ES-I3 (cell line): ENCODE results near the gene TRAF6.

Source experiments
- H3K36me3 ChIP-seq: 2 replicates; pipeline ENCODE4 v1.6.1; 2013; ENCODE audit warnings: mild to moderate bottlenecking, low read length, control low read depth, moderate library complexity; ENCODE audit not compliant: insufficient read depth
- H3K4me1 ChIP-seq: 2 replicates; pipeline ENCODE4 v1.6.1; 2013; ENCODE audit warnings: mild to moderate bottlenecking, control low read depth, low read length; ENCODE audit not compliant: insufficient read depth
- H3K9ac ChIP-seq: 2 replicates; pipeline ENCODE4 v1.6.1; 2013; ENCODE audit warnings: low read depth, mild to moderate bottlenecking, low read length, moderate library complexity
- H3K9me3 ChIP-seq: 2 replicates; pipeline ENCODE4 v1.6.1; 2013; ENCODE audit warnings: mild to moderate bottlenecking, low read length, moderate library complexity; ENCODE audit not compliant: control insufficient read depth, insufficient read depth

The TRAF6 gene

DNA sequence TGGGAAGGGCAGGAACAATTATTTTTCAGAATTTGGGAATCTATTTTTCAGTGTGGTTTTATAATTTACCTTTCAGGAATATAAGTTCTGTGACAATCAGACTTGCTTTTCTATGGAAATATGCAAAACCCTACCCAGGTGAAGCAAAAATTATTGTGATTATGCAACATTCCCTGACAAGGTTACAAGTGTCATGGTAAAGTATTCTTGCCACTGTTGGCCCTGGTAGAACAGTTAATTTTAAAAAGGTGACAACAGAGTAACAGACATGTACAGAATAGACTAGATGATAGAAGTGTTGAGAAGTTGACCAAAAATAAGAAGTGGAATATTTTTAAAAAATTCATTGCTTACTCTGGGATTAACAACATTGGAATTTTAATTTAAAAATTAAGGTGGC, 29.2 kb downstream of the TRAF6 start:
- H3K9ac ChIP-seq, result no peak overlapping the region
- H3K9me3 ChIP-seq, result no peaks in the 10 kb centered on the region
- H3K36me3 ChIP-seq, result peaks cover 7% of the 10 kb centered on the region
- no peaks in the 10 kb centered on the region for H3K4me1 ChIP-seq

DNA sequence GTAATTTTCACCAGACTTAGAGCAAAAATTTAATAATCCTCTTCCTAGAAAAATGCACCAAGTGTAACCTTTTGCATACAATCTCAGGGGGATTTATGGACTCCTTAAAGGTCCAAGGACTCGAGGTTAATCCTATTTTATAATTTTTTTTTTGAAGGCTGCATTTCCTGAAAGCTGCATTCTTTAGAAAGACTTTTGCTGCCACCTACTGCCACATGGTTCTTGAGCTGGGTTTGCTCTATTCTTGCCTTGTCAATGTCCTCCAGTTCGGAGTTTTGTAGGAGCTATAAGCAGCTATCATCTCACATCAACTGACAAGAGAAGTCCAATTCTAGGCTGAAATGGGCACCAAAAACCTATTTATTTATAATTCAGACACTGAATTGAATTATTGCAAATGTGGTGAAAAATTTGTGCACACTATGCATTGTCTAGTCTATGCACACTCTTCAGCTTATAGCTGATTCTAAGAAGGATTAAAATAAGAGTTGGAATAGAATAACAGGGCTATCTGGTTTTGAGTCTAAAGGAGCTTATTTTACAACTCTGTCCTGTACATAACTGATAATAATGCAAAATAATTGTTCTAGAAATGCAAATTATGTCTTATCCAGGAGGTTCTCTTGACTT, 31.3 kb downstream of the TRAF6 start:
- H3K9me3 ChIP-seq, result no peaks in the 10 kb centered on the region
- H3K36me3 ChIP-seq, result no peaks in the 10 kb centered on the region
- H3K9ac ChIP-seq, result no peak overlapping the region
- H3K4me1 ChIP-seq, result no peaks in the 10 kb centered on the region

DNA sequence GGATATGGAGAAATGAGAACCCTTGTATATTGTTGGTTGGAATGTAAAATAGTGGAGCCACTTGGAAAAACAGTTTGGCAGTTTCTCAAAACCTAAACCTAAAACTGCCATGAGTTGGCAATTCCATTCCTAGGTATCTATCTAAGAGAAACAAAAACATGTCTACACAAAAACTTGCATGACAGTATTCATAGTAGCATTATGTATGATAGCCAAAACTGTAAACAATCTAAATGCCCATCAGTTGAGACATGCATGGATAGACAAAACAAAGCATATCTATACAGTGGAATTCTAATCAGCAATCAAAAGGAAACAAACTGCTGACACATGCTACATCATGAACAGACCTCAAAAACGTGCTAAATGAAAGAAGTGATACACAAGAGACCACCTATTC, 34.9 kb downstream of the TRAF6 start:
- Histone ChIP-seq H3K9ac (no peak overlapping the region), H3K9me3 (no peaks in the 10 kb centered on the region), H3K4me1 (no peaks in the 10 kb centered on the region), H3K36me3 (no peaks in the 10 kb centered on the region)

- no peak overlapping the region for H3K9ac ChIP-seq
- H3K9me3 ChIP-seq, result no peaks in the 10 kb centered on the region
- H3K36me3 ChIP-seq, result no peaks in the 10 kb centered on the region
- H3K4me1 ChIP-seq, result no peaks in the 10 kb centered on the region
Measured at GRCh38 chr11:36471577-36471976, 38.5 kb downstream of the TRAF6 start.

DNA sequence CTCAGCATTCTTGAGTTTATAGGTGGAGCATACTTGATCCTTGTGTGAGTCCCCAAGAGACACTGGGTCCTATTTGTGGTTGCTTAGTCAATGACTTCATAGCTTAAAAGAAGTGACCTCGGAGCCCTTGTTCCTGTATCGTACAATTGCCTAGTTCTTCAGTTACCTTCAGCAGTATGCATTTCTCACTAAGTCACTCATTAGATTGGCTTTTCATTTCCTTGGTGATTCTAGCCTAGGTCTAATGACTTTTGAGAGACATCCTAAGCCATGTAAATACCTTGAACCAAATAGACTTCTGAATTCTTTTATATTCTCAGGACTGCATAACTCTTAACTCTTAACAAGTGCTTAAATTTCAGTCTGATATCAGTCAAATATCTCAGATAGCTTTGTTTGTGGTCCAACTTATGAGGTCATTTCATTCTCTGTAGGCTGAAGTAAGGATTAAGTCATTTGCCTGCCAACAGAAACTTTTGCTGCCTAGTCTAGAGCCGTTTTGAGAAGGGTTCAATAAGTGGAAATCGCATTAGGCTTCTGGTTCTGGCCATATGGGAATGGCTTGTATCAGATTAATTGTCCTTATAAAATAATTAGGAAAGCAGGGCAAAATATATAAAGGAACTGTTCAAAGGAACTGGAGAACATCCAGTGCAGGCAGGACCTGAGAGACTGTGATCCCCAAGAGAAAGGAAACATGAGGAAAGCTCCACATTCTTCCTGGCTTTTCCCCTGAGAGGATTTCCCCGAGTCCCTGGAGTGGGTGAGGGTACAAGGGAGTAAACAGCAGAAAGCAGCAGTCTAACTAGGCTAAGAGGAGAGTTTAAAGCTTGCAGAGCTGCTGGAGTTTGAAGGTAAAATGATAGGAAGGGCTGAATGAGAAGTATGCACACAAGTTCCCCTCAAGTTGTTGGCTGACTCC, 39.9 kb downstream of the TRAF6 start:
- Histone ChIP-seq H3K9me3 (no peaks in the 10 kb centered on the region), H3K36me3 (no peaks in the 10 kb centered on the region), H3K4me1 (no peaks in the 10 kb centered on the region), H3K9ac (no peak overlapping the region)

DNA sequence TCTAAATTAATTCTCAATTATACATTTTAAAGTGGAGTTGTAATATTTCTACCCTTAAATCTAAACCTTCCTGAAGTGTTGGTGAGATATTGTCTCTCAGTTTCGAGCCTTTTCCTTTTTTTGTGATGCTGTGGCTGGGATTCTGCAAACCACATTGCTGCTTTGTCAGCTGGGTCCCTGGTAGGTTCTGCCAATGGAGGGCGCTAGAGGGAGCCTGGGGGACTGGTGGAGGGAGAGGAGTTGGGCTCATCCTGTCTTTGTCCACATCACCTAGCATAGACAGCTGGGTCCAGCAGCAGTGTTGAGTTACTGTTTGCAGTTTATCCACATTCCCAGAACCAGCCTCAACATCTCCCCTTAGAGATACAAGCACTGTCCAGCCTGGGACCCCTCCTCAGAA, 41.0 kb downstream of the TRAF6 start:
- Histone ChIP-seq H3K36me3 (no peaks in the 10 kb centered on the region; the same call in 1 of the 2 replicates), H3K9ac (no peak overlapping the region), H3K9me3 (no peaks in the 10 kb centered on the region), H3K4me1 (peaks cover under 1% of the 10 kb centered on the region; the same call in 1 of the 2 replicates)

- Histone ChIP-seq H3K36me3 (no peaks in the 10 kb centered on the region; the same call in 1 of the 2 replicates), H3K9me3 (no peaks in the 10 kb centered on the region), H3K9ac (no peak overlapping the region), H3K4me1 (peaks cover 11% of the 10 kb centered on the region)
Measured at GRCh38 chr11:36467916-36468315, 42.2 kb downstream of the TRAF6 start.

- no peak overlapping the region for H3K9ac ChIP-seq
Measured at GRCh38 chr11:36467012-36467411, 43.1 kb downstream of the TRAF6 start.

DNA sequence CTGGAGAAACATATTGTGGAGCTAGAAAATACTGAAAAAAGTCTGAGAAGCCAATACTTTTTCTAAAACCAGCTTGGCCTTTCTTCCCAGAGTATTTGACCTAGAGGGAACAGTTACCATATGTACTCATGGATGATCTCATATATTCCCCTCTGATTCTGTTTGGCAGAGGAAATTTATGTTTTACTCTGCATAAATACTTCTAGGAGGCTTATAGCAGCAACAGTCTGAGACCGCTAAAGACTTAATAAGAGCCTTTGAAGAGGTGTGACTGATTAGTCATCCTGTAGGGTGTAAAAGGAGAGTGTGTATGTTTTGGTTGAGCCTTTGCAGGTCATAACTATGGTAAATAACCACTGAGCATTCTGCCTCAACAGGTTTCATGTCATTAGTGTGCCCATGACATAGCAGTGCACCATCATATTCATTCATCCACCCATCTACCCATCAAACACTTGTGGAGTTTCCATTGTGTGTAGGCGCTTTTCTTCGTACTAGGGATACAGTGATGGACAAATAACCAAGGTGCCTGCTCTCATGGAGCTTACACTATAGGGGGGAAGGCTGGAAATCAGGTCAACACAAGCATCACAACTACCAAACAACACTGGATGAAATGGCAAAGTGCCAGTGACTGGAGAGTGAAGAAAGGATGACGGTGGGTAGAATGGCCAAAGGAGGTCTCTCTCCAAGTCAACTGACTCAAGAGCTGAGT, 44.5 kb downstream of the TRAF6 start:
- Histone ChIP-seq H3K9ac (no peak overlapping the region), H3K4me1 (peaks cover 11% of the 10 kb centered on the region), H3K36me3 (no peaks in the 10 kb centered on the region; the same call in 1 of the 2 replicates), H3K9me3 (no peaks in the 10 kb centered on the region)

More at GRCh38 chr11:36467012-36467411, 43.1 kb downstream of the TRAF6 start:
- Histone ChIP-seq H3K4me1 (peaks cover 11% of the 10 kb centered on the region), H3K36me3 (no peaks in the 10 kb centered on the region; the same call in 1 of the 2 replicates), H3K9me3 (no peaks in the 10 kb centered on the region)

- H3K4me1 ChIP-seq, result peaks cover 11% of the 10 kb centered on the region
- no peaks in the 10 kb centered on the region; the same call in 1 of the 2 replicates for H3K36me3 ChIP-seq
- no peaks in the 10 kb centered on the region for H3K9me3 ChIP-seq
- no peak overlapping the region for H3K9ac ChIP-seq
Measured at GRCh38 chr11:36464720-36465119, 45.4 kb downstream of the TRAF6 start.

GRCh38 chr11:36463781-36464180, 46.3 kb downstream of the TRAF6 start:
- H3K4me1 ChIP-seq, result peaks cover 11% of the 10 kb centered on the region
- H3K36me3 ChIP-seq, result no peaks in the 10 kb centered on the region; the same call in 1 of the 2 replicates
- H3K9ac ChIP-seq, result no peak overlapping the region
- H3K9me3 ChIP-seq, result no peaks in the 10 kb centered on the region

- H3K9me3 ChIP-seq, result no peaks in the 10 kb centered on the region
- no peak overlapping the region for H3K9ac ChIP-seq
- H3K36me3 ChIP-seq, result no peaks in the 10 kb centered on the region; the same call in 1 of the 2 replicates
- peaks cover 11% of the 10 kb centered on the region for H3K4me1 ChIP-seq
Measured at GRCh38 chr11:36462321-36462720, 47.8 kb downstream of the TRAF6 start.

DNA sequence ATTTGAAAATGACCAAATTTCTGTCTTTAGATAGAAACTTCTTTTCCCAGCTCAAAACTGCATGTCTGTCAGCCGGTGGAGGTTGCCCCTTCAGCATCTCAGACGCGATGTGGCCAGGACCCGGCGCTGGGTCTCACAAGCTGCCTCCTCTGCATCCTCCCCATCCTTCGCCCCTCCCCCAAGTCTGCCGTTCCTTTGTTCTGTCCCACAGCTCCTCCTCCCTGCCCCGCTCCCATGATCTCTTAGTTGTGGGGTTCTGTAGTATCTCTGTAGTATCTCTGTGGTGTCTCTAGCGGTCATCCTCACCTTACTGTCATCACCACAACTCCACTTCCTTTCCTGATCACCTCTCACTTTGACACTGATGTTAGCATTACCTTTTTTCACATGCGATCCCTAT, 49.9 kb downstream of the TRAF6 start:
- Histone ChIP-seq H3K36me3 (no peaks in the 10 kb centered on the region; the same call in 1 of the 2 replicates), H3K4me1 (peaks cover 20% of the 10 kb centered on the region), H3K9me3 (no peaks in the 10 kb centered on the region), H3K9ac (no peak overlapping the region)

DNA sequence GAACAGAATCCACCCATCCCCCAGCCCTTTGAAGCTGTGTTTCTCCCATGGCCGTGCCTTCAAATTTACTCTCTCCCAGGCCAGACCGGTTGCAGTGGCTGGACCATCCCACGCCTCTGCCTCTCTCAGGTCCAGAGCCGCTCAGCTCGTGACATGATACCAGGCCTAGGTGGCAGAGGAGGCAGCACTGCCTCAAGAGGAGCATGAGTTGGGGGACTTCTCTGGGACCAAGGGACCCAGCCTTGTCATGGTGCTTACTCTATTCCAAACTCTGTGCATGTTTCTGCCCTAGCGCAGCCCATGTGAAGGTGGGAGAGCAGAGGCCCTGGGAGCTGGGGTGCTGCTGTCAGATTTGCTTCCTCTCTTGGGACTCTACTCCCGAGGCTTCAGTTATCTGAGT, 51.0 kb downstream of the TRAF6 start:
- Histone ChIP-seq H3K4me1 (peaks cover 25% of the 10 kb centered on the region), H3K9me3 (no peaks in the 10 kb centered on the region), H3K36me3 (no peaks in the 10 kb centered on the region; the same call in 1 of the 2 replicates), H3K9ac (no peak overlapping the region)
